Hepatic stellate cell (primary cell): ENCODE data around the gene COQ3.
A peak's percentile ranks its signal among the peaks of the same experiment; 100 is the strongest.
"Not testable (repeated sequence)": the region's sequence is repeated elsewhere in the genome, so short reads cannot be mapped to it uniquely, and the experiment has no call there.

Experiments
- DNase-seq: peaks from one replicate; pipeline ENCODE4 v3.0.0; 2011; ENCODE audit warnings: low spot score

The COQ3 gene

GRCh38 chr6:99384507-99384906 lies 9.5 kb downstream of the COQ3 start:
- no peak for DNase-seq

GRCh38 chr6:99378636-99379035 lies 15.4 kb downstream of the COQ3 start:
- no peak for DNase-seq

GRCh38 chr6:99369533-99369932 lies 24.5 kb downstream of the COQ3 start:
- no peak for DNase-seq

- no peak for DNase-seq
These were observed 27.1 kb downstream of the COQ3 start for GRCh38 chr6:99366852-99367251.

GRCh38 chr6:99364026-99364425 lies 30.0 kb downstream of the COQ3 start:
- no peak for DNase-seq

GRCh38 chr6:99362678-99363268 lies 31.2 kb downstream of the COQ3 start:
- no peak for DNase-seq

- no peak for DNase-seq
These were observed 34.2 kb downstream of the COQ3 start for GRCh38 chr6:99359800-99360199.

GRCh38 chr6:99356641-99357040 lies 37.4 kb downstream of the COQ3 start:
- no peak for DNase-seq

GRCh38 chr6:99354983-99355382 lies 39.0 kb downstream of the COQ3 start:
- DNase-seq = no peak

- no peak for DNase-seq
These were observed 40.9 kb downstream of the COQ3 start for GRCh38 chr6:99353126-99353525.

- DNase-seq = no peak
These were observed 43.4 kb downstream of the COQ3 start for GRCh38 chr6:99350573-99350972.

GRCh38 chr6:99349171-99350141 lies 44.5 kb downstream of the COQ3 start, which contains the start of gene FAXC:
TSS of gene FAXC (minus strand) at chr6:99349674. CDS start at chr6:99349372, 302 bp downstream.
- DNase-seq = peak; percentile 21

GRCh38 chr6:99348288-99349170 lies 45.5 kb downstream of the COQ3 start:
- DNase-seq = no peak

GRCh38 chr6:99347804-99348203 lies 46.2 kb downstream of the COQ3 start:
- no peak for DNase-seq

- no peak for DNase-seq
These were observed 47.4 kb downstream of the COQ3 start for GRCh38 chr6:99346595-99346994.

- DNase-seq = no peak
These were observed 48.8 kb downstream of the COQ3 start for GRCh38 chr6:99345164-99345563.

GRCh38 chr6:99344289-99344688 lies 49.7 kb downstream of the COQ3 start:
- peak; percentile 32 for DNase-seq

- no peak for DNase-seq
These were observed 52.0 kb downstream of the COQ3 start for GRCh38 chr6:99341862-99342455.

- no peak for DNase-seq
These were observed 55.8 kb downstream of the COQ3 start for GRCh38 chr6:99338188-99338587.

GRCh38 chr6:99335298-99335697 lies 58.7 kb downstream of the COQ3 start:
- not testable (repeated sequence) for DNase-seq

GRCh38 chr6:99334526-99335127 lies 59.4 kb downstream of the COQ3 start:
- peak; percentile 31 for DNase-seq
